ENCODE measurements around the gene FRAT1. TPM values are rescaled to one million over a fixed set of nuclear protein-coding genes. Genes with fewer than 3 reads are reported as not detected.

The FRAT1 gene
- total and polyA plus RNA-seq, 7 donors = 0.61 to 3.9 (median 2.0) TPM

DNA sequence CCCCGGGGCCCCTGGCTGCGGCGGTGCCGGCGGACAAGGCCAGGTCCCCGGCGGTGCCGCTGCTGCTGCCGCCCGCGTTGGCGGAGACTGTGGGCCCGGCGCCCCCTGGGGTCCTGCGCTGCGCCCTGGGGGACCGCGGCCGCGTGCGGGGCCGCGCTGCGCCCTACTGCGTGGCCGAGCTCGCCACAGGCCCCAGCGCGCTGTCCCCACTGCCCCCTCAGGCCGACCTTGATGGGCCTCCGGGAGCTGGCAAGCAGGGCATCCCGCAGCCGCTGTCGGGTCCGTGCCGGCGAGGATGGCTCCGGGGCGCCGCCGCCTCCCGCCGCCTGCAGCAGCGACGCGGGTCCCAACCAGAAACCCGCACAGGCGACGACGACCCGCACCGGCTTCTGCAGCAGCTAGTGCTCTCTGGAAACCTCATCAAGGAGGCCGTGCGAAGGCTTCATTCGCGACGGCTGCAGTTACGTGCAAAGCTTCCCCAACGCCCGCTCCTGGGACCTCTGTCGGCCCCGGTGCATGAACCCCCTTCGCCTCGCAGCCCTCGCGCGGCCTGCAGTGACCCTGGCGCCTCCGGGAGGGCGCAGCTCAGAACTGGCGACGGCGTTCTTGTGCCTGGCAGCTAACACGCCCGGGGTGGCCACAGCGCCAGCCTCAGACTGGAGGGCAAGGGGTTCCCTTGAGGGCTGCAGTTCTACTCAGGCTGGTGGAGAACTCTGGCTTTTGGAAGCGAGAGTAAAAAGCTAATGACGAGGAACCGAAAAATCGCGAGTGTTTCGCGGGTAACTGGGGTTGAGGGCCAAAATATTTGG, 804 bp downstream of the FRAT1 start:
- DNase-seq = peak; percentile 45 to 82
- Histone ChIP-seq H3K27me3 (ENCODE audit: insufficient read depth in 3 of 3, low read length in 2 of 3) (no peaks in the 10 kb centered on the region), H3K4me1 (peaks cover 9% of the 10 kb centered on the region), H3K9me3 (no peaks in the 10 kb centered on the region), H3K36me3 (ENCODE audit: insufficient read depth in 1 of 2, low read depth in 1 of 2) (no peaks in the 10 kb centered on the region), H3K27ac (peak overlapping the region; percentile 96), H3K4me3 (peak overlapping the region; percentile 91)
- WGBS, 3 donors = 0 to 1% (median 0%) methylated on average over 51 to 83 of the region's 83 CpGs
- TF ChIP-seq, protein P1, sequence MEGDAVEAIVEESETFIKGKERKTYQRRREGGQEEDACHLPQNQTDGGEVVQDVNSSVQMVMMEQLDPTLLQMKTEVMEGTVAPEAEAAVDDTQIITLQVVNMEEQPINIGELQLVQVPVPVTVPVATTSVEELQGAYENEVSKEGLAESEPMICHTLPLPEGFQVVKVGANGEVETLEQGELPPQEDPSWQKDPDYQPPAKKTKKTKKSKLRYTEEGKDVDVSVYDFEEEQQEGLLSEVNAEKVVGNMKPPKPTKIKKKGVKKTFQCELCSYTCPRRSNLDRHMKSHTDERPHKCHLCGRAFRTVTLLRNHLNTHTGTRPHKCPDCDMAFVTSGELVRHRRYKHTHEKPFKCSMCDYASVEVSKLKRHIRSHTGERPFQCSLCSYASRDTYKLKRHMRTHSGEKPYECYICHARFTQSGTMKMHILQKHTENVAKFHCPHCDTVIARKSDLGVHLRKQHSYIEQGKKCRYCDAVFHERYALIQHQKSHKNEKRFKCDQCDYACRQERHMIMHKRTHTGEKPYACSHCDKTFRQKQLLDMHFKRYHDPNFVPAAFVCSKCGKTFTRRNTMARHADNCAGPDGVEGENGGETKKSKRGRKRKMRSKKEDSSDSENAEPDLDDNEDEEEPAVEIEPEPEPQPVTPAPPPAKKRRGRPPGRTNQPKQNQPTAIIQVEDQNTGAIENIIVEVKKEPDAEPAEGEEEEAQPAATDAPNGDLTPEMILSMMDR (IDR thresholded peaks at IDR 0.05) = no peak
- intact Hi-C loops (cut with DNase I) = no loop called here
- ATAC-seq = peak; percentile 40 to 72 (median 62)

DNA sequence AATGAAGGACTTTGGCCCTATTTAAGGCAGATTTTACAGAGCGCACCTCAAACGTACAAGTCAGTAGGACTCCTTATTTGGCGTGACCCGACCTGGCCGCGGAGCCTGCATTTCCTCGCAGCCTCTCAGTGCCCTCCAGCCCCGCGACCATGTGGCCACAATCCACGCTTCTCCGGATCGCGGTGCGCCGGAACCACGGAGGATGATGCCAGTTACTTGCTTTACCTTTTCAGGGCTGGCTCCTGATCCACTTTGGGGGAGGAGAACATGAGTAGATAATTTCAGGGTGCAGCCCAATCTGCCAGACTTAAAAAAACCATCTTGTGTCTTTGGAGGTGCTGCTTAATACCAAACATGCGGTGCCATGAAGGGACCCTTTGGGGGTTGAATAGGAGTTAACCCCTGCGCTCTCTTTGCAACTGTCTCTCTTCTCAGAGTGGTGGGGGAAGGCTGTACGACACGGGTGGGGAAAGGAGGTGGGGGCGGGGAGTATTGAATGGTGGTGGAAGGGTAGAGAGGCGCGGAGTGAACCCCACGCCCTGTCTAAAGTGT, 1.5 kb downstream of the FRAT1 start:
- intact Hi-C loops (cut with DNase I) = no loop called here
- peak in 1 of 2 donors; percentile 54 for DNase-seq
- Histone ChIP-seq H3K4me1 (peaks cover 9% of the 10 kb centered on the region), H3K9me3 (no peaks in the 10 kb centered on the region), H3K4me3 (peak overlapping the region; percentile 91), H3K27ac (peak overlapping the region; percentile 96), H3K27me3 (ENCODE audit: insufficient read depth in 3 of 3, low read length in 2 of 3) (no peaks in the 10 kb centered on the region), H3K36me3 (ENCODE audit: insufficient read depth in 1 of 2, low read depth in 1 of 2) (no peaks in the 10 kb centered on the region)
- ATAC-seq = peak in 1 of 4 donors; percentile 35
- 7 to 18% (median 13%) methylated on average over 24 of the region's 24 CpGs for WGBS, 3 donors
- TF ChIP-seq, protein P1 (IDR thresholded peaks at IDR 0.05) = no peak

DNA sequence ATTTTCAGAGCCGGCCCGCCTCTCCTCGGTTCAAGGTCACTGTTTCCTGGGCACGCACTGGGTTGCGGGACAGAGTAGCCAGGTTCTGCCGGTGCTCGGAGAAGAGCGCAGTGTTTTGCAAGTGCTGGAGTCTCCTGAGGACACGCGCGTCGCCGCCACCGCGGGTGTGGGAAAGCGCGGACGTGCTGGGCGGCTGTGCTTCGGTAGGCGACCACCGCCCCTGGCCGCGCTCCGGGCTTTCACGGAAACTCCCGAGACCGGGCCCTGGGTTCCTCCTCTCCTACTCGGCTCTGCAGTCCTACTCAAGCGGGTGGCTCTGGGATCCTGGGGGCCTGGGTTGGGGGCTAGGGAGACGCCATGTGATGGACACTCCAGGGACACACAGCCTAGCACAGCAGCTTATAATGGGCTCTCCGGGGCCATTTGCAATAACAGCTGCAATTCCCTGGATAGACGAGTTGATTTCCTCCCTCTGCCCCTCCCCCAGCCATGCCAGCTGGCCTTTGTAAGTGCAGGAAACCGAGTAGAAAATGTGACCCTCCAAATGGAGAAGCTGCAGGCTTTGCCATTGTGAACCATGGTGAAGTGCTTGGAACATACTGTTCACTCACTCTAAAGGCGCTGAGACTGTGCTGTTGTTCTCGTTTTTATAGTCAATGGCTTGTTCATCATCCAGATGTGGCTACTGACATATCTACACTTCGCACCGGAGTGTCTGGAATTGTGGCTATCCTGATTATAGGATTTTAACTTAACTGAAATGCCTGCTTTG, 2.1 kb downstream of the FRAT1 start:
- intact Hi-C loops (cut with DNase I) = no loop called here
- H3K4me1 ChIP-seq = peaks cover 9% of the 10 kb centered on the region
- TF ChIP-seq, protein P1 (IDR thresholded peaks at IDR 0.05) = no peak
- H3K4me3 ChIP-seq = peak overlapping the region; percentile 91
- H3K9me3 ChIP-seq = no peaks in the 10 kb centered on the region
- WGBS, 3 donors = 12 to 32% (median 13%) methylated on average over 33 to 38 of the region's 38 CpGs
- H3K36me3 ChIP-seq (ENCODE audit: insufficient read depth in 1 of 2, low read depth in 1 of 2) = no peaks in the 10 kb centered on the region
- no peaks in the 10 kb centered on the region for H3K27me3 ChIP-seq (ENCODE audit: insufficient read depth in 3 of 3, low read length in 2 of 3)
- ATAC-seq (peak in 1 of 4 donors; percentile 31), DNase-seq (peak; percentile 55 to 70)
- peak overlapping the region; percentile 96 for H3K27ac ChIP-seq

DNA sequence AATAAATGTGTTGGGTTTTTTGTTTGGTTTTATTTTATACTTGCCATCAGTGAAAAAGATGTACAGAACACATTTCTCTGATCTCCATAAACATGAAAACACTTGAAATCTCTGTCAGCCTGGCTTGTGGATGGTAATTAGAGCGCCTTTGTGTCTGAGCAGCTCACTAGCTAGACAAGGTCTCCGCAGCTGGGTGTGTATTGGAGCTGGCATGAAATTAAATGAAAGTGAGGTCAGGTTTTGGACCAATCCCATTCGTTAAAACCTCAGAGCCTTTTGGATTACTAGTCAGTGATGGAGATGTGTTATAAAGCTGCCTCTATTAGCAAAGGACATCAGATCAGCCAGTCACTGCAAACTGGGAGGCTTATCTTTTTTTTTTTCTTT, 2.7 kb downstream of the FRAT1 start:
- TF ChIP-seq, protein P1 (IDR thresholded peaks at IDR 0.05) = no peak
- DNase-seq (no peak), ATAC-seq (no peak)
- H3K27ac ChIP-seq = no peak overlapping the region
- peaks cover 9% of the 10 kb centered on the region for H3K4me1 ChIP-seq
- intact Hi-C loops (cut with DNase I) = no loop called here
- H3K36me3 ChIP-seq (ENCODE audit: insufficient read depth in 1 of 2, low read depth in 1 of 2) = no peaks in the 10 kb centered on the region
- no peaks in the 10 kb centered on the region for H3K9me3 ChIP-seq
- 45 to 77% (median 46%) methylated on average over 3 of the region's 3 CpGs for WGBS, 3 donors
- no peaks in the 10 kb centered on the region for H3K27me3 ChIP-seq (ENCODE audit: insufficient read depth in 3 of 3, low read length in 2 of 3)
- H3K4me3 ChIP-seq = peak overlapping the region; percentile 91

Measured in psoas muscle (tissue), 8 donors.